SK-N-SH (cell line): ENCODE measurements around the gene CDK10. TPM values are rescaled to one million over a fixed set of nuclear protein-coding genes. Genes with fewer than 3 reads are reported as not detected.

ENCODE experiments used
- CTCF ChIA-PET: fragments of 300-600, 350-600 bp; formaldehyde crosslinking; extraction: SDS; loops from one replicate; lab custom pipeline; 2021; lab: Yijun Ruan, JAX
- POLR2A ChIA-PET: fragments of 350-600 bp; sonication (Branson Sonifier 250); formaldehyde crosslinking; extraction: SDS; loops from one replicate; lab custom pipeline; 2020; ENCODE audit warnings: antibody characterized with exemption, inconsistent platforms; lab: Yijun Ruan, JAX
- DNase-seq: peaks from one replicate; pipeline ENCODE4 v3.0.0; 2012
- H2AFZ ChIP-seq: fragments of 200-600 bp; sonication (generic); 2 replicates; pipeline ENCODE4 v1.8.1; 2016; ENCODE audit warnings: antibody characterized with exemption, mild to moderate bottlenecking, low read depth
- H3F3A ChIP-seq: fragments of 200-600 bp; sonication (generic); replicated peaks from 2 replicates; pipeline ENCODE3; 2016; ENCODE audit warnings: antibody characterized with exemption, mild to moderate bottlenecking; ENCODE audit not compliant: insufficient read depth
- H3K27ac ChIP-seq, 2 experiments: fragments of 200-500 bp in 1 of 2; fragments of 200-600 bp in 1 of 2; sonication (Bioruptor generic) in 1 of 2; sonication (generic), shearing (Covaris generic) in 1 of 2; 2 replicates each; pipeline versions ENCODE4 v1.5.1 to v1.6.1; 2014 to 2016; ENCODE audit warnings: low read depth in 2 of 2, inconsistent platforms in 1 of 2, low read length in 1 of 2, mild to moderate bottlenecking in 1 of 2, mixed read lengths in 1 of 2
- H3K27me3 ChIP-seq: fragments of 200-600 bp; sonication (generic), shearing (Covaris generic); 2 replicates; pipeline ENCODE4 v1.6.1; 2016; ENCODE audit warnings: mixed run types; ENCODE audit not compliant: insufficient read depth
- H3K36me3 ChIP-seq, 2 experiments: fragments of 200-500 bp in 1 of 2; fragments of 200-600 bp in 1 of 2; sonication (Bioruptor generic) in 1 of 2; sonication (generic) in 1 of 2; replicated peaks in 1 of 2; 2 replicates each; pipeline versions ENCODE3 to v1.5.1; 2014 to 2016; ENCODE audit warnings: low read length in 1 of 2, mild to moderate bottlenecking in 1 of 2; ENCODE audit not compliant: insufficient read depth in 2 of 2, control insufficient read depth in 1 of 2
- H3K4me1 ChIP-seq, 2 experiments: fragments of 200-500 bp in 1 of 2; fragments of 200-600 bp in 1 of 2; sonication (Bioruptor generic) in 1 of 2; sonication (generic), shearing (Covaris generic) in 1 of 2; 2 replicates each; pipeline versions ENCODE4 v1.5.1 to v1.6.1; 2014 to 2016; ENCODE audit warnings: low read depth in 1 of 2, low read length in 1 of 2, mixed run types in 1 of 2; ENCODE audit not compliant: insufficient read depth in 2 of 2, control insufficient read depth in 1 of 2
- H3K4me2 ChIP-seq: fragments of 200-600 bp; sonication (generic), shearing (Covaris generic); 2 replicates; pipeline ENCODE4 v1.6.1; 2017; ENCODE audit warnings: mixed run types
- H3K4me3 ChIP-seq, 2 experiments: fragments of 200-500 bp in 1 of 2; fragments of 200-600 bp in 1 of 2; sonication (Bioruptor generic) in 1 of 2; sonication (generic), shearing (Covaris generic) in 1 of 2; 2 replicates each; pipeline versions ENCODE4 v1.5.1 to v1.8.1; 2014 to 2016; ENCODE audit warnings: low read depth in 2 of 2, inconsistent platforms in 1 of 2, low read length in 1 of 2, mild to moderate bottlenecking in 1 of 2, mixed read lengths in 1 of 2, moderate library complexity in 1 of 2
- H3K79me2 ChIP-seq: fragments of 200-600 bp; sonication (generic); 2 replicates; pipeline ENCODE4 v1.8.1; 2017; ENCODE audit warnings: mild to moderate bottlenecking; ENCODE audit not compliant: insufficient read depth
- H3K9ac ChIP-seq: fragments of 200-600 bp; sonication (generic); 2 replicates; pipeline ENCODE4 v1.6.1; 2017; ENCODE audit warnings: mixed run types
- H3K9me2 ChIP-seq: fragments of 200-600 bp; sonication (generic); 2 replicates; pipeline ENCODE4 v1.6.1; 2017; ENCODE audit warnings: mixed run types
- H3K9me3 ChIP-seq: fragments of 200-600 bp; sonication (generic); 2 replicates; pipeline ENCODE4 v1.6.1; 2017; ENCODE audit warnings: mixed run types, mild to moderate bottlenecking, moderate library complexity
- H4K20me1 ChIP-seq: fragments of 200-600 bp; sonication (generic); 2 replicates; pipeline ENCODE4 v1.6.1; 2017; ENCODE audit warnings: mild to moderate bottlenecking, mixed run types; ENCODE audit not compliant: insufficient read depth
- CHD2 ChIP-seq: fragments of 150-350 bp; IDR thresholded peaks from 2 replicates; pipeline ENCODE4 v1.6.1; 2018; ENCODE audit warnings: low read length; ENCODE audit not compliant: partially characterized antibody
- EP300 ChIP-seq, 2 experiments: IDR thresholded peaks; 2 replicates each; pipeline versions ENCODE4 v1.4.0 to v1.6.1; 2012; ENCODE audit warnings: borderline replicate concordance in 1 of 2, low read depth in 1 of 2, low read length in 1 of 2
- FOXJ3 ChIP-seq: sonication (generic); formaldehyde crosslinking; IDR thresholded peaks from 2 replicates; pipeline ENCODE4 v1.5.1; 2020; ENCODE audit warnings: mild to moderate bottlenecking, missing genetic modification reagents
- FOXM1 ChIP-seq: IDR thresholded peaks from 2 replicates; pipeline ENCODE4 v1.4.0; 2012; ENCODE audit warnings: low read depth, mild to moderate bottlenecking
- GATA2 ChIP-seq: sonication (generic); formaldehyde crosslinking; IDR thresholded peaks from 2 replicates; pipeline ENCODE4 v1.5.0; 2020; ENCODE audit warnings: mild to moderate bottlenecking, missing genetic modification reagents
- MEF2A ChIP-seq: IDR thresholded peaks from 2 replicates; pipeline ENCODE4 v1.4.0; 2012; ENCODE audit warnings: low read depth, borderline replicate concordance
- NFIC ChIP-seq: IDR thresholded peaks from 2 replicates; pipeline ENCODE4 v1.4.0; 2012; ENCODE audit warnings: borderline replicate concordance
- POLR2AphosphoS5 ChIP-seq: IDR thresholded peaks from 2 replicates; pipeline ENCODE4 v1.6.1; 2012; ENCODE audit warnings: low read depth, low read length
- RAD21 ChIP-seq: IDR thresholded peaks from 2 replicates; pipeline ENCODE4 v1.6.1; 2012; ENCODE audit warnings: mild to moderate bottlenecking, low read length
- RCOR1 ChIP-seq: fragments of 150-350 bp; IDR thresholded peaks from 2 replicates; pipeline ENCODE4 v1.6.1; 2017; ENCODE audit warnings: antibody characterized with exemption, low read length
- RFX5 ChIP-seq: IDR thresholded peaks from 2 replicates; pipeline ENCODE4 v1.6.1; 2012; ENCODE audit warnings: mild to moderate bottlenecking, improper control_type of control experiment, low read length
- RXRA ChIP-seq: IDR thresholded peaks from 2 replicates; pipeline ENCODE4 v1.4.0; 2012; ENCODE audit warnings: low read depth, mild to moderate bottlenecking, borderline replicate concordance
- SMC3 ChIP-seq: IDR thresholded peaks from 2 replicates; pipeline ENCODE4 v1.6.1; 2012; ENCODE audit warnings: low read depth, low read length, improper control_type of control experiment
- TEAD4 ChIP-seq: IDR thresholded peaks from 2 replicates; pipeline ENCODE4 v1.4.0; 2012; ENCODE audit warnings: mild to moderate bottlenecking, borderline replicate concordance; ENCODE audit not compliant: insufficient read depth
- WGBS: methylation state at CpG from one replicate; pipeline ENCODE4 v1.1.6; 2017; ENCODE audit warnings: low lambda C conversion rate; 5-methylcytosine and 5-hydroxymethylcytosine counted together
- polyA plus RNA-seq, 3 experiments: library from polyadenylated mRNA; depleted of rRNA; stranded (reverse); fragments of >200 nt; gene quantifications; 2 replicates each; pipeline ENCODE4 v1.2.3, GENCODE V29; 2012
- TF ChIP-seq, protein P1 (sequence below): IDR thresholded peaks from 2 replicates; pipeline ENCODE4; 2012
- TF ChIP-seq, protein P2 (sequence below): fragments of 150-350 bp; IDR thresholded peaks from 2 replicates; pipeline ENCODE4 v1.6.1; 2016; ENCODE audit warnings: mild to moderate bottlenecking, low read depth, low read length
- TF ChIP-seq, protein P3 (sequence below): IDR thresholded peaks from 2 replicates; pipeline ENCODE4 v1.4.0; 2012; ENCODE audit warnings: low read depth, borderline replicate concordance

The CDK10 gene
- polyA plus RNA-seq, 1 of the 3 experiments (the other 2 are of a cell fraction), result 84.7 TPM

DNA sequence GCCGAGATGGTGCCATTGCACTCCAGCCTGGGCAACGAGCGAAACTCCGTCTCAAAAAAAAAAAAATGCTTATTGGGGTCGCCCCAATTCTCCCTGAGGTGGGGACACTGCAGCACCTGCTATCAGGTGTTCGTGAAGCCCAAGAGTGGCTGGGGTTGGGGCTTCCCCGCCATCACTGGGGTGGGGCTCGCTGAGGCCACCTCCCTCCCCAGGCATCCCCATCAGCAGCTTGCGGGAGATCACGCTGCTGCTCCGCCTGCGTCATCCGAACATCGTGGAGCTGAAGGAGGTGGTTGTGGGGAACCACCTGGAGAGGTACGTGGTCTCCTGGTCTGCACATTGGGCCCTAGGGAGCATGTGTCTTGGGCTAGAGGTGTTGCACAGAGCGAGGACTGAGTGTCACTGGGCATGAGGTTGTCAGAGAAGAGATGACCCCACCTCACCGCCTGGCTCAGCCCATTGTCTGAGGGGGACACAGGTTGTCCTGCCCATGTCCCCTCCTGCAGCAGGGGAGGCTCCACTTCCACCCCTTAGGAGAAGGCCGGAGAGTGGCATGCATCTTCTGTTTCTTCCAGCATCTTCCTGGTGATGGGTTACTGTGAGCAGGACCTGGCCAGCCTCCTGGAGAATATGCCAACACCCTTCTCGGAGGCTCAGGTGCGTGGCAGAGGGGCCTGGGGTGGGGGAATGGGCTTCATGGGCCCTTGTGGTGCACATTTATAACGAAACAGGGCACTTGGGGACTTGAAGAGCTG, 4.9 kb downstream of the CDK10 start:
- H4K20me1 ChIP-seq, result no peaks in the 10 kb centered on the region
- no peaks in the 10 kb centered on the region for H3K9me3 ChIP-seq
- no peak overlapping the region for H3K4me2 ChIP-seq
- no peak overlapping the region for H3K4me3 ChIP-seq
- peaks cover 3% of the 10 kb centered on the region for H3F3A ChIP-seq
- H2AFZ ChIP-seq, result no peak overlapping the region
- ChIA-PET POLR2A (no interaction called here), CTCF (interaction anchor here (1.6 kb wide), 1 partner anchor 9 kb away, joined by 6 read pairs; no protein-coding TSS in a partner anchor)
- peak; percentile 12 for DNase-seq
- WGBS, result 100% methylated on average over 12 of the region's 21 CpGs
- no peak for TF ChIP-seq MEF2A
- no peak for TF ChIP-seq NFIC
- no peak for TF ChIP-seq SMC3
- TF ChIP-seq, protein P1, sequence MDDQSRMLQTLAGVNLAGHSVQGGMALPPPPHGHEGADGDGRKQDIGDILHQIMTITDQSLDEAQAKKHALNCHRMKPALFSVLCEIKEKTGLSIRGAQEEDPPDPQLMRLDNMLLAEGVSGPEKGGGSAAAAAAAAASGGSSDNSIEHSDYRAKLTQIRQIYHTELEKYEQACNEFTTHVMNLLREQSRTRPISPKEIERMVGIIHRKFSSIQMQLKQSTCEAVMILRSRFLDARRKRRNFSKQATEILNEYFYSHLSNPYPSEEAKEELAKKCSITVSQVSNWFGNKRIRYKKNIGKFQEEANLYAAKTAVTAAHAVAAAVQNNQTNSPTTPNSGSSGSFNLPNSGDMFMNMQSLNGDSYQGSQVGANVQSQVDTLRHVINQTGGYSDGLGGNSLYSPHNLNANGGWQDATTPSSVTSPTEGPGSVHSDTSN, result no peak
- TF ChIP-seq RFX5, result no peak
- TF ChIP-seq POLR2AphosphoS5, result no peak
- TF ChIP-seq, all 33 proteins: peak for 0
- peaks cover 4 to 7% of the 10 kb centered on the region in 2 experiments; a peak in 1 of 4 replicates for H3K4me1 ChIP-seq
- H3K9ac ChIP-seq, result no peak overlapping the region
- no peaks in the 10 kb centered on the region for H3K27me3 ChIP-seq
- H3K36me3 ChIP-seq, result peaks cover 8 to 51% of the 10 kb centered on the region in 2 experiments
- no peak overlapping the region for H3K27ac ChIP-seq
- H3K79me2 ChIP-seq, result peaks cover 36% of the 10 kb centered on the region
- H3K9me2 ChIP-seq, result no peaks in the 10 kb centered on the region

DNA sequence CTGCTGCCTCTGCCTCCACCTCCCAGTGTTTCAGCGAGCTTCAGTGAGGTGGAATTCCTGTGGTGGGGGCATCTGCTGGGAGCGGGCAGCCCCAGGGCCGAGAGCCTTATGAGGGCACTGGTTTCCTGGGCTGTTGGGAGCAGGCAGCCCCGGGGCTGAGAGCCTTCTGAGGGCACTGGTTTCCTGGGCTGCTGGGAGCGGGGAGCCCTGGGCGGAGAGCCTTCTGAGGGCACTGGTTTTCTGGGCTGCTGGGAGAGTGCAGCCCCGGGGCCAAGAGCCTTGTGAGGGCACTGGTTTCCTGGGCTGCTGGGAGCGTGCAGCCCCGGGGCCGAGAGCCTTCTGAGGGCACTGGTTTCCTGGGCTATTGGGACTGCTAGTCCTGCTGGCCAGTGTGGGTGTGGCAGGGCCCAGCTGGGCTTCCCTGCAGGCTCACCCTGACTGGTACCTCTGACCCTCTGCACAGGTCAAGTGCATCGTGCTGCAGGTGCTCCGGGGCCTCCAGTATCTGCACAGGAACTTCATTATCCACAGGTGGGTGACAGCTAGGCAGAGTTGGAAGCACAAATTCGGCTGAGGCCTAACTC, 5.6 kb downstream of the CDK10 start:
- peaks cover 3% of the 10 kb centered on the region for H3F3A ChIP-seq
- H3K79me2 ChIP-seq, result peaks cover 33% of the 10 kb centered on the region
- no peaks in the 10 kb centered on the region for H3K9me3 ChIP-seq
- H4K20me1 ChIP-seq, result no peaks in the 10 kb centered on the region
- peaks cover 4 to 13% of the 10 kb centered on the region in 2 experiments; a peak in 1 of 4 replicates for H3K4me1 ChIP-seq
- no peak overlapping the region for H3K27ac ChIP-seq
- CTCF ChIA-PET, result interaction anchor here (0.8 to 1.6 kb wide), 2 partner anchors 8 to 226 kb away, joined by 3 to 6 read pairs; partner anchors contain the start of gene MC1R
- H3K9ac ChIP-seq, result no peak overlapping the region
- no peaks in the 10 kb centered on the region for H3K9me2 ChIP-seq
- no peak overlapping the region for H3K4me3 ChIP-seq
- peaks cover 8 to 58% of the 10 kb centered on the region in 2 experiments for H3K36me3 ChIP-seq
- H3K4me2 ChIP-seq, result no peak overlapping the region
- 100% methylated on average over 2 of the region's 13 CpGs for WGBS
- H2AFZ ChIP-seq, result no peak overlapping the region
- H3K27me3 ChIP-seq, result no peaks in the 10 kb centered on the region
- no peak for TF ChIP-seq FOXJ3 (CRISPR knock-in tag)
- no peak for TF ChIP-seq SMC3
- no peak for TF ChIP-seq TEAD4
- no peak for TF ChIP-seq EP300 (IDR thresholded peaks at IDR 0.05; ENCODE audit: borderline replicate concordance in 1 of 2, low read depth in 1 of 2, low read length in 1 of 2)
- TF ChIP-seq, protein P2, sequence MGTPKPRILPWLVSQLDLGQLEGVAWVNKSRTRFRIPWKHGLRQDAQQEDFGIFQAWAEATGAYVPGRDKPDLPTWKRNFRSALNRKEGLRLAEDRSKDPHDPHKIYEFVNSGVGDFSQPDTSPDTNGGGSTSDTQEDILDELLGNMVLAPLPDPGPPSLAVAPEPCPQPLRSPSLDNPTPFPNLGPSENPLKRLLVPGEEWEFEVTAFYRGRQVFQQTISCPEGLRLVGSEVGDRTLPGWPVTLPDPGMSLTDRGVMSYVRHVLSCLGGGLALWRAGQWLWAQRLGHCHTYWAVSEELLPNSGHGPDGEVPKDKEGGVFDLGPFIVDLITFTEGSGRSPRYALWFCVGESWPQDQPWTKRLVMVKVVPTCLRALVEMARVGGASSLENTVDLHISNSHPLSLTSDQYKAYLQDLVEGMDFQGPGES, result no peak
- no peak for TF ChIP-seq RFX5
- TF ChIP-seq RCOR1, result no peak
- no peak for TF ChIP-seq GATA2
- no peak for TF ChIP-seq RXRA
- no peak for TF ChIP-seq NFIC
- no peak for TF ChIP-seq CHD2
- TF ChIP-seq MEF2A, result no peak
- no peak for TF ChIP-seq FOXM1
- no peak for TF ChIP-seq RAD21
- TF ChIP-seq, protein P3, sequence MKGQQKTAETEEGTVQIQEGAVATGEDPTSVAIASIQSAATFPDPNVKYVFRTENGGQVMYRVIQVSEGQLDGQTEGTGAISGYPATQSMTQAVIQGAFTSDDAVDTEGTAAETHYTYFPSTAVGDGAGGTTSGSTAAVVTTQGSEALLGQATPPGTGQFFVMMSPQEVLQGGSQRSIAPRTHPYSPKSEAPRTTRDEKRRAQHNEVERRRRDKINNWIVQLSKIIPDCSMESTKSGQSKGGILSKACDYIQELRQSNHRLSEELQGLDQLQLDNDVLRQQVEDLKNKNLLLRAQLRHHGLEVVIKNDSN, result no peak
- TF ChIP-seq, all 33 proteins: peak for 0
- POLR2A ChIA-PET, result no interaction called here
- DNase-seq, result peak; percentile 8
